Posterior cingulate gyrus (tissue), 11 donors: Measurements from ENCODE around the gene ELMO1.

ENCODE experiments used
- DNase-seq, 10 donors: peaks; one replicate each; pipeline versions ENCODE4 v3.0.0 to v3.0.0-alpha.2; 2020 to 2021; ENCODE audit warnings: mixed read lengths in 3 of 10
- intact Hi-C: fragments of 100-400 bp; cut with DNase I; formaldehyde crosslinking; loops from one replicate; pipeline ENCODE4 v1.15.1; 2023

Gene ELMO1

GRCh38 chr7:37287131-37287855 lies 161.4 kb downstream of the ELMO1 start:
- intact Hi-C loops: loop anchor here (10.0 kb wide), 2 partner anchors 52 to 82 kb away; no protein-coding TSS in a partner anchor
- DNase-seq: no peak

GRCh38 chr7:37286454-37286832 lies 162.2 kb downstream of the ELMO1 start:
- intact Hi-C loops: loop anchor here (10.0 kb wide), 2 partner anchors 52 to 82 kb away; no protein-coding TSS in a partner anchor

DNA sequence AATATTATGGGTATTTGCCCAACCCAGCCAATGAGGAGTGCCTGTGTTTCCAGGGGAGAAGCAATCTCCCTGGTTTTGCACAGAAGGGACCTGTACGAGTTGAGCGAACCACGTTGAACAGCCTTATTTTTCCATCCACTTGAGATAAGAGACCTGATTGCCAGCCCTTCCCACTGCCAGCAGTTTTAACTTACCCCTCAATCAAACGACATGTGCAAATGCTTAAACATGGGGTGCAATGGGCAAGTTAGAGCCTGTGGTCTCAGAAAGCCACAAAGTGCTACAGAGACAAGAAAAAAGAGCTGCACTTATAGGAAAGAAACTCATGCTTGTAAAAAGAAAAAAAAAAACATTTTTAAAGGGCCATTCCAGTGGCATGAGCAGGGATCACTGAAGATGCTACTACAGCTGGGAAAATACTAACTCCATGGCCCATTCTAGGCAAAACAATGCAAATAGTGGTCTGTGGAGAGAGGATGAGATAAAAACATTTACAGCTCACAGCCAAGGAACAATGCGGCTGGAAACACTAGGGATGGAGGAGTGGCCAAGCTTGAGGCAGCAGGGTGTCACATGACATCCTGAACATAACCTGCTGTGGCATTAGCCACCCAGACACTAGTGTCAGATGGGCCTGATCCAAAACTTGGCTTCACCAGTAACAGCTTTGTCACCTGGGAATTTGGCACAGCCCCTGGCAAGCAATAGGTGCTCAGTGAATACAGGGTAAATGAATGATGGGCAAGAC lies 162.8 kb downstream of the ELMO1 start:
- intact Hi-C loops: loop anchor here (2.0 to 10.0 kb wide), 5 partner anchors 35 to 547 kb away; partner anchors contain the start of gene ELMO1
- DNase-seq: no peak

More at GRCh38 chr7:37286454-37286832, 162.2 kb downstream of the ELMO1 start:
- no peak for DNase-seq

- intact Hi-C loops: loop anchor here (2.0 to 10.0 kb wide), 6 partner anchors 34 to 548 kb away; partner anchors contain the start of gene ELMO1
- DNase-seq: peak; percentile 39 to 95 (median 72)
Measured at GRCh38 chr7:37284805-37285231, 163.8 kb downstream of the ELMO1 start.

GRCh38 chr7:37284285-37284684 lies 164.4 kb downstream of the ELMO1 start:
- intact Hi-C loops: loop anchor here (2.0 to 10.0 kb wide), 6 partner anchors 33 to 549 kb away; partner anchors contain the start of gene ELMO1
- no peak for DNase-seq

DNA sequence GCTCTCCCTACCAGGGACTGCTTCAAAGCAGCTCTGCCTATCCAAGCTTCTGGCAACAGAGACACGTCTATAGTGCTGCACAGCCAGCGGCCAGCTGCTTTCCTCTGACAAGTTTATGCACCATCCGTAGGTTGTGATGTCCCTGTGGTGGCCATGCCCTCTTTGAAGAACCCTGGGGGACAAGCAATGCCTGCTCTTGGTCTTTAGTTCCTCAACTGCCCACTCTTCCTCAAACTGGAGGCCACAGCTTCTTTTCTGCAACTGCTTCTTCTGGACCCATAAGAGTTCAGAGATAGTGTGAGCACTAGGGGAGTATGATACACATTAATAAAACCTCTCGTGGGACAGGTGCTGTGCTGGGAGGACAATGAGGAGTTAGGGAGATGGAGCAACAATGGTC lies 164.9 kb downstream of the ELMO1 start:
- no peak for DNase-seq
- intact Hi-C loops: loop anchor here (2.0 to 10.0 kb wide), 6 partner anchors 33 to 549 kb away; partner anchors contain the start of gene ELMO1

DNA sequence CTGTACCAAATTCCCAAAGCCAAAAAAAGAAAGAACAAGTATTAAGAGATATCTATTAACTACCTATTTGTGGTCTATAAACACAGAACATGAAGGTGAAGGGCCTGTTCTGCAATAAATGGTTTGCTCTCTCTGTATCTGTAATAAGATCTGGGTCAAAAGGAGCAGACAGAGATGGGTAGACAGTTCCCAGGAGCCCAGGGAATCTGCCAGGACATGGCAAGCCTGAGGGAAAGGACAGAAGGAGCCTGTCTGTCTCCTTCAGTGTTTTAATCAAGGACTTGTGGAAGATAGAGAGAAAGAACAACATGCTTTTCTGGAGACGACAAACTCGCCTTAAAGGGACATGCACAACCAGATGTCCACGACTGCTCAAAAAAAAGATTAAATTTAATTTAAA lies 165.7 kb downstream of the ELMO1 start:
- intact Hi-C loops: loop anchor here (5.0 to 10.0 kb wide), 3 partner anchors 48 to 199 kb away; no protein-coding TSS in a partner anchor
- no peak for DNase-seq

- intact Hi-C loops: loop anchor here (5.0 to 10.0 kb wide), 3 partner anchors 47 to 200 kb away; no protein-coding TSS in a partner anchor
- DNase-seq: peak in 2 of 10 donors; percentile 14 to 86
Measured at GRCh38 chr7:37282093-37282444, 166.6 kb downstream of the ELMO1 start.

GRCh38 chr7:37281368-37282092 lies 167.1 kb downstream of the ELMO1 start:
- DNase-seq: peak in 9 of 10 donors; percentile 49 to 97 (median 74)
- intact Hi-C loops: loop anchor here (5.0 to 10.0 kb wide), 3 partner anchors 47 to 201 kb away; no protein-coding TSS in a partner anchor

GRCh38 chr7:37277513-37277912 lies 171.2 kb downstream of the ELMO1 start:
- intact Hi-C loops: no loop called here

GRCh38 chr7:37275078-37275710 lies 173.5 kb downstream of the ELMO1 start:
- intact Hi-C loops: no loop called here
- DNase-seq: no peak

More at GRCh38 chr7:37277513-37277912, 171.2 kb downstream of the ELMO1 start:
- DNase-seq: peak in 1 of 10 donors; percentile 24

GRCh38 chr7:37273891-37274290 lies 174.8 kb downstream of the ELMO1 start:
- intact Hi-C loops: no loop called here
- DNase-seq: no peak

GRCh38 chr7:37269711-37270508 lies 178.8 kb downstream of the ELMO1 start:
- no peak for DNase-seq
- intact Hi-C loops: no loop called here

GRCh38 chr7:37267251-37267650 lies 181.4 kb downstream of the ELMO1 start:
- DNase-seq: no peak
- intact Hi-C loops: no loop called here

DNA sequence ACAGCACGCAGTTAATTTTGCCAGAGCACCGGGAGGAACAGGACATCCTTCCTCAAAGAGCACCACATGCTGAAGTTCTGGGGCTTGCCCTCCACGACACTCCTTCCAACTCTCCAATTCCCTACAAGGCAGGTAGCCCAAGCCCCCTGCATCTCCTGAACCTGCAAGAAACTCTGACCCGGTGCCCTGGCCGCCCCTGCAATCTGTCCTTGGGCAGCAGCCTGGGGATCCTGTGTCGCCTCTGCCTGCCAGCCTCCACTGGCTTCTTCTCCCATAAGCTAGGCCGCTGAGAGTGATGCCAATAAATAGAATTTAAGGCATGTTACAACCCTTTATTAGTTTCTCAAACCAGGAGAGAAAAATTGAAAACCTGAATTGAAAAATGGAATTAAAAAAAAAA lies 182.8 kb downstream of the ELMO1 start:
- intact Hi-C loops: no loop called here
- peak in 1 of 10 donors; percentile 85 for DNase-seq

GRCh38 chr7:37265006-37265405 lies 183.7 kb downstream of the ELMO1 start:
- DNase-seq: no peak
- intact Hi-C loops: no loop called here

DNA sequence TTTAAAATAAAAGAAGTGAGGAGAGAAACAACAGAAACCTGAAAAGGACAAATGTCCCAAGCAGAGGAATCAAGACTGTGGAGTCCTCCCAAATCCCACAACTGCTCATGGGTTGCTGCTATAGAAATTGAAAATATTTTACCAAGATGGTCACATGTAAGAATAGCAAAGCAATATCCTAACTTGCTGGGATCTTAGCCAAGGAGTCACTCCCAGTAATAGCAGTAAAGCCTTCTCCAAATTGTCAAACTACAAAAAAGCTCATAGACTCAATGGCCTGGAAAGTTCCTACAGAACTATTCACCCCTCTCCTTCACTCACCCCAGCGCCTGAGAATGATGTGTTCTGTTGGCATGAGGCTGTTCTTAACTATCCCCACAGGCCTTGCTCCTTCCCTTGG lies 186.5 kb downstream of the ELMO1 start:
- intact Hi-C loops: no loop called here

DNA sequence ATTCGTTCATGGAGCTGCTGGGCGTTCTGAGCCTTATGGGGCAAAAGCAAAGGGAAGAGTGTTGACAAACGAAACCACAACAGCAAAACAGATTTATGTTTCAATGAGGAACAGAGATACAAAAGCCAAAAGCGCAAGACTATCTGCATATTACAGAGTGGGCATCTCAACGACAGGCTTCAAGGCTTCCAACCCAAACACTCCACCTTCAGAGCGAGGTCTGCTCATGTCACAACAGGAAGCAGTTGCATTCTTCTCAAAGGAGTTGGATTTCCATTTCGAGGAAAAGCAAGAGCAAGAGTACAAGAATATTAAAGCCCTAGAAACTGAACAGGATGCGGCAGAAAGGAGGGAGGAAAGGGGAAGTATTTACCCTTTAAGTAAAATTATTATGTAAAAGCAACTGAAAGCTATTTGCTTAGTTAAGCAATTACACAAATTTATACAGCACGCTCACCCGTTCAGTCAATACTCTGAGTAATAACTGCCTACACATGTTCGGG lies 189.3 kb downstream of the ELMO1 start:
- DNase-seq: no peak
- intact Hi-C loops: no loop called here

More for the DNA sequence above, 186.5 kb downstream of the ELMO1 start:
- no peak for DNase-seq

- no peak for DNase-seq
Measured at GRCh38 chr7:37256631-37257030, 192.0 kb downstream of the ELMO1 start.

More at GRCh38 chr7:37256631-37257030, 192.0 kb downstream of the ELMO1 start:
- intact Hi-C loops: no loop called here
